ENCODE measurements around the gene GNAQ. TPM values are rescaled to one million over a fixed set of nuclear protein-coding genes. Genes with fewer than 3 reads are reported as not detected.
A peak's percentile ranks its signal among the peaks of the same experiment; 100 is the strongest.
"Not testable (repeated sequence)": the region's sequence is repeated elsewhere in the genome, so short reads cannot be mapped to it uniquely, and the experiment has no call there.

Gene GNAQ
- polyA plus RNA-seq, 1 donor: 29.4 TPM

DNA sequence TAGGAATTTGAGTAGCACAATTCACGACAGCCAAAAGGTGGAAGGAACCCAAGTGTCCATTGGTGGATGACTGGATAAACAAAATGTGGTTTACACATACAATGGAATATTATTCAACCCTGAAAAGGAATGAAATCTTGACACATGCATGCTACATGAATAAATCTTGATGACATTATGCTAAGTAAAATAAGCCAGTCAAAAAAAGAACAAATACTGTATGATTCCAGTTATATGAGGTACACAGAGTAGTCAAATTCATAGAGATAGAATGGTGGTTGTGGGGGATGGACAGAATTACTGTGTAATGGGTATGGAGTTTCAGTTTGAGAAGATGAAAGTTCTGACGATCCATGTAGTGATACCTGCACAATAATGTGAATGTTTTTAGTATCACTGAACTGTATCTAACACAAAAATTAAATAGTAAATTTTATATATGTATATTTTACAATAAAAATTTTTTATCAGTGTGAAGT, 265.8 kb downstream of the GNAQ start:
- no peak for DNase-seq

GRCh38 chr9:77764894-77765780, 266.5 kb downstream of the GNAQ start:
- no peak for DNase-seq

- DNase-seq: no peak
Measured at GRCh38 chr9:77763566-77763965, 268.0 kb downstream of the GNAQ start.

GRCh38 chr9:77760919-77761318, 270.7 kb downstream of the GNAQ start:
- not testable (repeated sequence) for DNase-seq

DNA sequence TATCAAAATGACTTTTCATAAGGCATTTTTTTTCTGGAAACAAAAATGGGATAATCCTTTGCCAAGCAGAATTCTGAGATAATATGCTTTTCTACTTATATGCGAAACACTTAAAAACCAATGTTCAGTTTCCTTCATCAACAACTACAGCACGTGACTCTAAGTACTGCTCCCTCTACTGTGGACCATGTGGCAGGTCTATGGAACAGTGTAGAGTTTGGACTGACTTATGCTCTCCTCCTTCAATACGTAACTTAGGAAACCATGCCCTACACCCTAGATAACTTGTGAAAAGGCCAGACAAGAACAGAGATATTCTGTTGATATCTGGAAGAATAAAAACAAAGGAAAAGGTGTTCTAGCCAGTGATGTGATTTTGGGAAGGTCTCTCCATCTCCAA, 272.2 kb downstream of the GNAQ start:
- DNase-seq: no peak

DNA sequence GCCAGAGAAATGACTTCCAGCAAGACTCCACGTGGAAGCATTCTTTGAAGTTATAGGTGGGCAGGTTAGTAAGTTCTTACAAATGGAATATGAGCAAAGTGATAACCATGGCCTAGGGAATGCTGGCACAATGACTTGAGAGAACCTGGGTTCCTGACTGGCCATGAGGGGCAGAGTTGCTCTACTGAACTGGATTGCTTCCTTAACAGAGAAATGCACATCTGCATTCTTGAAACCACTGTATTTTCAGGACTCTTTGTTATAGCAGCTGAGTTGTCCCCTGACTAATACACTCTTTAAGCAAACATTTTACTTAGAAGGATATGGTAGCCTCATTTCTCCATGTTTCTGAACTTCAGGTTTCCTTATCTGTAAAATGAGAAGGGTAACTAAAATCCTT, 275.2 kb downstream of the GNAQ start:
- no peak for DNase-seq

GRCh38 chr9:77753180-77753579, 278.4 kb downstream of the GNAQ start:
- DNase-seq: no peak

DNA sequence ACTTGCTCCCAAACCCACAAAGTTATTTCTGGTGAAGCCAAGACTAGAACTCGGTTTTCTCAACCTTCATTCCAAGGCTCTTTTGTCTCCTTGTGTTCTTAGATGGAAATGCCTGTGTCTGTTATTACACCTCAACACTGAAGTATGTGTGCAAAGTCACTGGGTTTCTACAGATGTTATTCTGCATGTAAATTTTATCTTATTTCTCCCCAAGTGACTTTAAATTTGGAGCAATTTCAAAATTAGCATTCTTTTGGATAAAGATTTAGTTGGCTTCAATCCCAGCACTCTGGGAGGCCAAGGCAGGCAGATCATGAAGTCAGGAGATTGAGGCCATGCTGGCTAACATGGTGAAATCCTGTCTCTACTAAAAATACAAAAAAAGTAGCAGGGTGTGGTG, 279.1 kb downstream of the GNAQ start:
- DNase-seq: no peak

GRCh38 chr9:77751341-77752091, 280.1 kb downstream of the GNAQ start:
- peak; percentile 59 for DNase-seq

GRCh38 chr9:77750981-77751340, 280.6 kb downstream of the GNAQ start:
- no peak for DNase-seq

- no peak for DNase-seq
Measured at GRCh38 chr9:77750284-77750683, 281.3 kb downstream of the GNAQ start.

GRCh38 chr9:77748214-77748772, 283.3 kb downstream of the GNAQ start:
- no peak for DNase-seq

DNA sequence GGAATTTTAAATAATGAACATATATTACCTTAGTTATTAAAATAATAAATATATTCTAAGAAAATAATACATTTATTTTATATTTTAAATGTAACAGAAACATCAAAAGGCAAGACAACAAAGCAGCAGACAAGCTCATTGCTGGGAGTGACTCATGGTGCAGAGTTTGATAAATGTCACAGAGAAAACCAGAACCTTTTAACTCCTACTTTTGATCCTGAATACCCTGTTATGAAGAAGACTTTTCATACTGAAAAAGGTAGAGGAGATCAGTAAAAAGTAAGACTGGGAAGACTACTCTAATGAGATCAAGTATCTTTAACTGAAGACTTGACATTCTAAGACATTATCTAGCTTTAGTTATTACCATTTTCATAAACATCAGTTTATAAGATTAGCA, 284.4 kb downstream of the GNAQ start:
- no peak for DNase-seq

DNA sequence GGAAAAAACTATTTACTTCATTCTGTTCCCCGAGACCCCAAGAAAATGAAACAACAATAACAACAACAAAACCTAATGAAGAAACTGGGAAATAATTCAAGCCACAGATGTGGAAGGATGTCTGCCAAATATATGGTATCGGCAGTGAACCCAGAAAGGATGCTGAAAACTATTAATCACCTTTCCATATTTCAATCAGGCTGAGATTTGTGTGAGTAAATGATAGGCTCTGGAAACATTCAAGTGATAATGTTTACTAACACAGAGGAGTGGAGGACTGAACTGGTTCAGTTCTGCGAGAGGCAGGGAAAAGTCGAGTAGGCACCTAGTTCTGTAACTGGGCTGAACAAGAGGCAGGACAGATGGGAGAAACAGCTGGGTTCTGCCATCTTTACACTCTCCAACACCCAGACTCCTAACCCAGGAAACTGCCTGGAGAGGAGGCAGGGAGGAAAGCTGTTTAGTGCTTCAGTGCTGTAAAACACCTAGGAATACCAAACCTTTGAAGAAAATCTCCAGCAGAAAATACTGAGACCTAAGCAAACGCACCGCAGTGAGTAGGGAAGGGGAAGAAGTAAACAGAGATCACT, 286.7 kb downstream of the GNAQ start:
- no peak for DNase-seq

- DNase-seq: no peak
Measured at GRCh38 chr9:77743386-77743785, 288.2 kb downstream of the GNAQ start.

GRCh38 chr9:77738932-77739331, 292.7 kb downstream of the GNAQ start:
- no peak for DNase-seq

DNA sequence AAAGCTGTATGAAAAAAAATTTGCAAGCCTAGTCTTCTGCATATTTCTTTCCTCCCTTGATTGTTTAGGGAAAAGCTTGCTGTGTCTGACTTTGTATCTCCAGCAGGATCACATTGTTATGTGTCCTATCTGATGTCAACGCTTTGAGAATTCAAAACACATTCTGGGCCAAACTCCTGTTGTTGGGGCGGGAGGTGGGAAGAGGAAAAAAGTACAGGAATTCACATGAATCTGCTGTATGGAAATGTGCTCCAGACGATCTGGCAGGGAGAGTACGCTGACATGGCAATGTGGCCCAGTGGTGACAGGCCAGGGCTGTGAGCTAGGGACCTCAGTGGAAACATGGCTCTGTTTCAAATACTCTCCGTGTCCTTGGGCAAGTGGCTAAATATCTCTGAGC, 296.1 kb downstream of the GNAQ start:
- DNase-seq: no peak

- no peak for DNase-seq
Measured at GRCh38 chr9:77731930-77732329, 299.7 kb downstream of the GNAQ start.

GRCh38 chr9:77731008-77731698, 300.5 kb downstream of the GNAQ start:
- no peak for DNase-seq

GRCh38 chr9:77729177-77729576, 302.4 kb downstream of the GNAQ start:
- no peak for DNase-seq

DNA sequence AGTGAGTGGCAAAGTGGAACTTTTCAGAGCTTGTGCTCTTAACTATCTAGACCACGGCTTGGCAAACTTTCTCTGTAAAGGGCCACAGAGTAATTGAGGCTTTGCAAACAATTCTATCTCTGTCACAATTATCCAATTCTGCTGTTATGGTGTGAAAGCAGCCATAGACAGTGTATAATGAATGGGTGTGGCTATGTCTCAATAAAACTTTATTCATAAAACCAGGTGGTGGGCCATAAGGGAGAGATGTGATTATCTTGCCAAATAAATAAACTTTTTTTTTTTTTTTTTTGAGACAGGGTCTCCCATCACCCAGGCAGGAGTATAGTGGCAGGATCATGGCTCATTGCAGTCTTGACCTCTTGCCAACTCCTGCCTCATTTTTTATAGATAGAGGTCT, 304.8 kb downstream of the GNAQ start:
- no peak for DNase-seq

- DNase-seq: no peak
Measured at GRCh38 chr9:77726289-77726688, 305.3 kb downstream of the GNAQ start.

GRCh38 chr9:77725820-77726219, 305.8 kb downstream of the GNAQ start:
- DNase-seq: no peak
